Measurements from ENCODE around the gene CYLD.

The CYLD gene

DNA sequence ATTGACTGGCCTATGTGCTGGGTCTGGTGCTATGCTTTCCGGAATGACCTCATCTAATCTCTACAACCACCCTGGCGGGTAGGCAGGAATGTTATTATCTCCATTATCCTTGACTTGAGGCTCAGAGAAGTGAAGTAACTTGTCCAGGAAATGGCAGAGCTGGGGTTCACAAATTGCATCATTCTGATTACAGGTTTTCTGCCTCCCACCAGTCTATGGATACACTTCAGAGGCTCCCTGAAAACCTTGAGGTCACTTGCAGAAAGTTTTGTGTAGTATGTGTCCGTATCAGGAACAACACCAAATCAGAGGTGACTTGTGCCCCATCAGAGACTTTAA is 29.4 kb upstream of the CYLD start:
- Histone ChIP-seq H3K36me3 (ENCODE audit: control insufficient read depth in 2 of 2, insufficient read depth in 2 of 2, low read length in 2 of 2) (no peaks in the 10 kb centered on the region), H3K4me1 (ENCODE audit: control insufficient read depth, insufficient read depth, low read length) (peaks cover 14% of the 10 kb centered on the region), H3K27ac (ENCODE audit: low read length) (no peak overlapping the region), H3K9me3 (ENCODE audit: control insufficient read depth in 2 of 2, low read length in 2 of 2) (no peaks in the 10 kb centered on the region), H3K27me3 (ENCODE audit: control insufficient read depth in 1 of 2, insufficient read depth in 2 of 2, low read length in 2 of 2) (no peaks in the 10 kb centered on the region), H3K9ac (ENCODE audit: low read length in 2 of 2) (no peak overlapping the region), H3K4me3 (ENCODE audit: low read length in 2 of 2) (no peak overlapping the region)

DNA sequence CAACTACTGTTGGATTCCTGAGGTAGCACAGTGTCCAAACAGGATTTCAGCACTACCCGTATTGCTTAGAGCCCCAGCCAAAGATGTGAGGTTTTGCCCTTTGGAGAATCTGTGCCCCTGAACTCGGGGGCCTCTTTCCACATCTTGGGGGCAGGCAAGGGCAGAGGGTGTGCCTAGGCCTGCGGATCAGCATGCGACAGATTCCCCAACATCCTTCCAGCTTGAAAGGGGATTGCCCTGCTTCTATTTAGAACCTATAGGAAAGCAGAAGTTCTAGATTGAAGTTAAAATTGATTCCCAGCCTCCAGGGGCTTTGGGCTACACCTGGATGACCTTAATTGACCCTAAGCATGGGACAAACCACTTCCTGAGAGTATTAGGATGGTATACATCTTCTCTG is 28.9 kb upstream of the CYLD start:
- peaks cover 14% of the 10 kb centered on the region for H3K4me1 ChIP-seq (ENCODE audit: control insufficient read depth, insufficient read depth, low read length)
- no peaks in the 10 kb centered on the region for H3K36me3 ChIP-seq (ENCODE audit: control insufficient read depth in 2 of 2, insufficient read depth in 2 of 2, low read length in 2 of 2)
- no peak overlapping the region for H3K4me3 ChIP-seq (ENCODE audit: low read length in 2 of 2)
- H3K27me3 ChIP-seq (ENCODE audit: control insufficient read depth in 1 of 2, insufficient read depth in 2 of 2, low read length in 2 of 2): no peaks in the 10 kb centered on the region
- H3K9ac ChIP-seq (ENCODE audit: low read length in 2 of 2): no peak overlapping the region
- no peak overlapping the region for H3K27ac ChIP-seq (ENCODE audit: low read length)
- no peaks in the 10 kb centered on the region for H3K9me3 ChIP-seq (ENCODE audit: control insufficient read depth in 2 of 2, low read length in 2 of 2)

DNA sequence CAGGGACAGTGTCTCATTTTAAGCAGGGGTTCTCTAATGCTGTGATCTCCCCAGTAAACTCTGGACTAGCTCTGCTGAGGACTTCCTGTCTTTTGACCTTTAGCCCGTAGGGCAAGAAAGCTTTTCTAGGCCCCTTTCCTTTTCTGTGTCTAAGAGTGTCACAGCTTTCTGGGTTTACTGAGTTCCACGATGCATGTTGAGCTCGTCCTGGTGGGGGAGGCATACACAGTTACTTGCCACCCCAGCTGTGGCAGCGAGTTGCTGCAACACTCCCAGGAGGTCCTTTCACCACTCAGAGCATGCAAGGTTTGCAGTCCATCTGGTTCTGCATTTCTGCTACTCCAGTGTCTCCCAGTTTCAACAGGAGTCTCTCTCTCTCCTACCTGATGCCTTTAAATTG is 24.8 kb upstream of the CYLD start:
- H3K36me3 ChIP-seq (ENCODE audit: control insufficient read depth in 2 of 2, insufficient read depth in 2 of 2, low read length in 2 of 2): no peaks in the 10 kb centered on the region
- H3K4me1 ChIP-seq (ENCODE audit: control insufficient read depth, insufficient read depth, low read length): peaks cover 5% of the 10 kb centered on the region
- no peak overlapping the region for H3K9ac ChIP-seq (ENCODE audit: low read length in 2 of 2)
- H3K9me3 ChIP-seq (ENCODE audit: control insufficient read depth in 2 of 2, low read length in 2 of 2): no peaks in the 10 kb centered on the region
- H3K27me3 ChIP-seq (ENCODE audit: control insufficient read depth in 1 of 2, insufficient read depth in 2 of 2, low read length in 2 of 2): no peaks in the 10 kb centered on the region
- H3K4me3 ChIP-seq (ENCODE audit: low read length in 2 of 2): no peak overlapping the region
- no peak overlapping the region for H3K27ac ChIP-seq (ENCODE audit: low read length)

- Histone ChIP-seq H3K4me3 (ENCODE audit: low read length in 2 of 2) (no peak overlapping the region), H3K9ac (ENCODE audit: low read length in 2 of 2) (no peak overlapping the region), H3K4me1 (ENCODE audit: control insufficient read depth, insufficient read depth, low read length) (peaks cover 3% of the 10 kb centered on the region), H3K9me3 (ENCODE audit: control insufficient read depth in 2 of 2, low read length in 2 of 2) (no peaks in the 10 kb centered on the region), H3K36me3 (ENCODE audit: control insufficient read depth in 2 of 2, insufficient read depth in 2 of 2, low read length in 2 of 2) (no peaks in the 10 kb centered on the region), H3K27ac (ENCODE audit: low read length) (no peak overlapping the region), H3K27me3 (ENCODE audit: control insufficient read depth in 1 of 2, insufficient read depth in 2 of 2, low read length in 2 of 2) (no peaks in the 10 kb centered on the region)
These were observed 24.4 kb upstream of the CYLD start for GRCh38 chr16:50717494-50717893.

- H3K27ac ChIP-seq (ENCODE audit: low read length): no peak overlapping the region
- H3K9ac ChIP-seq (ENCODE audit: low read length in 2 of 2): no peak overlapping the region
- H3K36me3 ChIP-seq (ENCODE audit: control insufficient read depth in 2 of 2, insufficient read depth in 2 of 2, low read length in 2 of 2): no peaks in the 10 kb centered on the region
- H3K27me3 ChIP-seq (ENCODE audit: control insufficient read depth in 1 of 2, insufficient read depth in 2 of 2, low read length in 2 of 2): no peaks in the 10 kb centered on the region
- H3K9me3 ChIP-seq (ENCODE audit: control insufficient read depth in 2 of 2, low read length in 2 of 2): no peaks in the 10 kb centered on the region
- no peaks in the 10 kb centered on the region for H3K4me1 ChIP-seq (ENCODE audit: control insufficient read depth, insufficient read depth, low read length)
- H3K4me3 ChIP-seq (ENCODE audit: low read length in 2 of 2): peak overlapping the region in 1 of 2 donors; percentile 19
These were observed 23.7 kb upstream of the CYLD start for GRCh38 chr16:50718061-50718760.

DNA sequence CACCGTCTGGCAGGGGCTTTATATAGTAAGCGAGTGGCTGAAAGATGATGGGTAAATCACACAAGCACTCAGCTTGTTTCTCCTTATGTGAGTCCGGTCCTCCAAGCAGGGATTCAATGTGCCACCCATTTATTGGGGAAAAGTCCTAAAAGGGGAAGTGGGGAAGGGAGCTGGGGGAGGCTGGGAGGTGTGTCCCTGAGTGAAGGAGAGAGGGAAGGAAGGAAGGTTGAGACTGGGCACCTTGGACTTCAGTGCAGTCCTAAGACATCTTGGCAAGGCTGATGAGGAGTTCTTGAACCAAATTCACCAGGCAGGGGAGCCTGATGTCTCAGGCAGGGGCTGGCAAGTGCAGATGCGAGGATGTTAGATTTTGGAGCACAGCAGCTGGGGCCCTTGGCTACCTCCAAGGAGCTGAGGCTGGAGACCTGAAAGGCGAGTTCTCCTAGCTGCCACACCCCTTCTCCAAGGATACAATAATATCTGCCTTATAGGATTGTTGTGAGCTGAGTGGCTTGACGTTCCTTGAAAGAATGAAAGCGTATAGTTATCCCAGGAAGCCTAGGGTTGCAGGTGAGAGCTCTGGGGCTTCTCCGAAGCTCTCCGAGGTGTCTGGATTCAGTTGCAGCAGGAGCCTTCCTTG is 23.0 kb upstream of the CYLD start:
- Histone ChIP-seq H3K36me3 (ENCODE audit: control insufficient read depth in 2 of 2, insufficient read depth in 2 of 2, low read length in 2 of 2) (no peaks in the 10 kb centered on the region), H3K4me3 (ENCODE audit: low read length in 2 of 2) (no peak overlapping the region), H3K27me3 (ENCODE audit: control insufficient read depth in 1 of 2, insufficient read depth in 2 of 2, low read length in 2 of 2) (no peaks in the 10 kb centered on the region), H3K9ac (ENCODE audit: low read length in 2 of 2) (no peak overlapping the region), H3K9me3 (ENCODE audit: control insufficient read depth in 2 of 2, low read length in 2 of 2) (no peaks in the 10 kb centered on the region), H3K27ac (ENCODE audit: low read length) (no peak overlapping the region), H3K4me1 (ENCODE audit: control insufficient read depth, insufficient read depth, low read length) (no peaks in the 10 kb centered on the region)

GRCh38 chr16:50719401-50720337 is 22.2 kb upstream of the CYLD start:
- Histone ChIP-seq H3K9me3 (ENCODE audit: control insufficient read depth in 2 of 2, low read length in 2 of 2) (no peaks in the 10 kb centered on the region), H3K27me3 (ENCODE audit: control insufficient read depth in 1 of 2, insufficient read depth in 2 of 2, low read length in 2 of 2) (no peaks in the 10 kb centered on the region), H3K36me3 (ENCODE audit: control insufficient read depth in 2 of 2, insufficient read depth in 2 of 2, low read length in 2 of 2) (no peaks in the 10 kb centered on the region), H3K27ac (ENCODE audit: low read length) (no peak overlapping the region), H3K4me1 (ENCODE audit: control insufficient read depth, insufficient read depth, low read length) (no peaks in the 10 kb centered on the region), H3K4me3 (ENCODE audit: low read length in 2 of 2) (no peak overlapping the region), H3K9ac (ENCODE audit: low read length in 2 of 2) (no peak overlapping the region)

DNA sequence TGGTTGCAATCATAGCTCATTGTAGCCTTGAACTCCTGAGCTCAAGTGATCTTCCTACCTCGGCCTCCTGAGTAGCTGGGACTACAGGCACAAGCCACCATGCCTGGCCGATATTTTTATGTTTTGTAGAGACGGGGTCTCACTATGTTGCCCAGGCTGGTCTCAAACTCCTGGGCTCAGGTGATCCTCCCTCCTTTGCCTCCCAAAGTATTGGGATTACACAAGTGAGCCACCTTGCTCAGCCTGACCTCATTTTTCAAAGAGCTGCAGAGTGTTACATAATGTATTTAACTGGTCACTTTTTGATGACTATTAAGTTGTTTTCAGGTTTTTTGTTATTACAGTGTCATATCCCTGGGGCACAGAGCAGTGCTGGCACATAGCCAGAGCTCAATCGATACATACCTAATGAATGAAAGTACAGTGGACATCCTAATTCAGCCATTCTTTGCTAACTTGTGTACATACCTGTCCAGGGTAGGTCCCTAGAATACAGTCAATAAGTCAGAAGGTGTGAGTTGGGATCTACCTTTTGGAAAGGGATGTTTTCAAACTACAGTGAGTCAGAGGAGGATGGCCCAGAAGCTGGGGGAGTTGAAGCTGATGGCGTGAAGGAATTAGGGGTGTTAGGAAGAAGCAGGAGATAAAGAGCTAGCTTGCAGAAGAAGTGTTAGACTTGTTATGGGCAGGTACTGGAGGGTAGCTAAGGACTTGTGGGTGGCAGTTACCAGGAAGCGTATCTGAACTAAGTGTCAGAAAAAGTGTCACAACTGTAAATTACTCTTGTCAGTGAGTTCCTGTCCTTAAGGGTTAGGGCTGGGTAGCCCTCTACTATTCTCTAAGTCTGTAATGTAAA is 20.1 kb upstream of the CYLD start:
- Histone ChIP-seq H3K27ac (ENCODE audit: low read length) (no peak overlapping the region), H3K4me3 (ENCODE audit: low read length in 2 of 2) (no peak overlapping the region), H3K9ac (ENCODE audit: low read length in 2 of 2) (no peak overlapping the region), H3K4me1 (ENCODE audit: control insufficient read depth, insufficient read depth, low read length) (no peaks in the 10 kb centered on the region), H3K27me3 (ENCODE audit: control insufficient read depth in 1 of 2, insufficient read depth in 2 of 2, low read length in 2 of 2) (no peaks in the 10 kb centered on the region), H3K36me3 (ENCODE audit: control insufficient read depth in 2 of 2, insufficient read depth in 2 of 2, low read length in 2 of 2) (no peaks in the 10 kb centered on the region), H3K9me3 (ENCODE audit: control insufficient read depth in 2 of 2, low read length in 2 of 2) (no peaks in the 10 kb centered on the region)

DNA sequence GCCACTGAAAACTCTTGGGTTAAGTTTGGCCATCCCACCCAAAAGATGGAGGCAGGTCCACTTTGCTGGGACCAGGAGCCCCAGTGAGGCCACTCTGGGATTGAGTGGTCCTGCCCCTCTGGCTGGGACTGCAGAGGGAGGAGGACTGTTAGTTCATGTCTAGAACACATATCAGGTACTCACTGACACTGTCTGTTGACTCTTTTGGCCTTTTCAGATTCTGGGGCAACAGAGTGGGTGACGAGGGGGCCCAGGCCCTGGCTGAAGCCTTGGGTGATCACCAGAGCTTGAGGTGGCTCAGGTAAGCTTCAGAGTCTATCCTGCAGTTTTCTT is 19.5 kb upstream of the CYLD start:
- no peaks in the 10 kb centered on the region for H3K9me3 ChIP-seq (ENCODE audit: control insufficient read depth in 2 of 2, low read length in 2 of 2)
- H3K27ac ChIP-seq (ENCODE audit: low read length): no peak overlapping the region
- no peak overlapping the region for H3K4me3 ChIP-seq (ENCODE audit: low read length in 2 of 2)
- no peaks in the 10 kb centered on the region for H3K36me3 ChIP-seq (ENCODE audit: control insufficient read depth in 2 of 2, insufficient read depth in 2 of 2, low read length in 2 of 2)
- H3K27me3 ChIP-seq (ENCODE audit: control insufficient read depth in 1 of 2, insufficient read depth in 2 of 2, low read length in 2 of 2): no peaks in the 10 kb centered on the region
- H3K4me1 ChIP-seq (ENCODE audit: control insufficient read depth, insufficient read depth, low read length): no peaks in the 10 kb centered on the region
- no peak overlapping the region for H3K9ac ChIP-seq (ENCODE audit: low read length in 2 of 2)

- H3K9me3 ChIP-seq (ENCODE audit: control insufficient read depth in 2 of 2, low read length in 2 of 2): no peaks in the 10 kb centered on the region
- H3K27me3 ChIP-seq (ENCODE audit: control insufficient read depth in 1 of 2, insufficient read depth in 2 of 2, low read length in 2 of 2): no peaks in the 10 kb centered on the region
- H3K4me3 ChIP-seq (ENCODE audit: low read length in 2 of 2): no peak overlapping the region
These were observed 18.9 kb upstream of the CYLD start for GRCh38 chr16:50722960-50723359.

More at GRCh38 chr16:50722960-50723359, 18.9 kb upstream of the CYLD start:
- Histone ChIP-seq H3K27ac (ENCODE audit: low read length) (no peak overlapping the region), H3K36me3 (ENCODE audit: control insufficient read depth in 2 of 2, insufficient read depth in 2 of 2, low read length in 2 of 2) (no peaks in the 10 kb centered on the region), H3K9ac (ENCODE audit: low read length in 2 of 2) (no peak overlapping the region), H3K4me1 (ENCODE audit: control insufficient read depth, insufficient read depth, low read length) (no peaks in the 10 kb centered on the region)

Measured in stomach smooth muscle (tissue), 2 donors.